GM12865 (cell line): Measurements from ENCODE around the gene YPEL3.

Source experiments
- DNase-seq: peaks from one replicate; pipeline ENCODE4 v3.0.0; 2010; ENCODE audit warnings: low read depth
- H3K4me3 ChIP-seq: 2 replicates; pipeline ENCODE4 v1.5.1; 2011; ENCODE audit warnings: mild to moderate bottlenecking, low read depth, low read length, control low read depth
- CTCF ChIP-seq: IDR thresholded peaks from 2 replicates; pipeline ENCODE4 v1.5.1; 2011; ENCODE audit warnings: low read length, control low read depth, low read depth, inconsistent platforms; ENCODE audit not compliant: insufficient read depth; ENCODE audit errors: missing control alignments

YPEL3 gene

GRCh38 chr16:30084816-30085159, 11.2 kb downstream of the YPEL3 start:
- no peak overlapping the region for H3K4me3 ChIP-seq
- TF ChIP-seq CTCF, result no peak
- DNase-seq, result no peak

- no peak for DNase-seq
- no peak for TF ChIP-seq CTCF
- no peak overlapping the region for H3K4me3 ChIP-seq
Observed at GRCh38 chr16:30084096-30084815, 11.8 kb downstream of the YPEL3 start.

- DNase-seq, result no peak
- TF ChIP-seq CTCF, result no peak
- no peak overlapping the region for H3K4me3 ChIP-seq
Observed at GRCh38 chr16:30083216-30084055, 12.6 kb downstream of the YPEL3 start.

- no peak for TF ChIP-seq CTCF
- no peak for DNase-seq
Observed at GRCh38 chr16:30082545-30083090, 13.4 kb downstream of the YPEL3 start.

GRCh38 chr16:30079480-30079879, 16.5 kb downstream of the YPEL3 start:
- no peak for TF ChIP-seq CTCF
- H3K4me3 ChIP-seq, result no peak overlapping the region
- DNase-seq, result no peak

More at GRCh38 chr16:30082545-30083090, 13.4 kb downstream of the YPEL3 start:
- H3K4me3 ChIP-seq, result no peak overlapping the region

GRCh38 chr16:30078744-30079143, 17.3 kb downstream of the YPEL3 start:
- no peak for TF ChIP-seq CTCF
- no peak for DNase-seq
- H3K4me3 ChIP-seq, result no peak overlapping the region
